Stimulated activated CD8-positive, alpha-beta memory T cell treated with anti-CD3 and anti-CD28 coated beads, Interleukin-7, amount 100 ng/mL, for 48 hours (primary cell): ENCODE measurements around the gene NDUFB3.
"Not testable (repeated sequence)": the region's sequence is repeated elsewhere in the genome, so short reads cannot be mapped to it uniquely, and the experiment has no call there.

Source experiments
- DNase-seq, 2 donors: peaks; one replicate each; pipeline ENCODE4 v3.0.0-alpha.2; 2020; ENCODE audit warnings: low read depth in 1 of 2; ENCODE audit errors: extremely low read depth in 1 of 2

NDUFB3 gene

DNA sequence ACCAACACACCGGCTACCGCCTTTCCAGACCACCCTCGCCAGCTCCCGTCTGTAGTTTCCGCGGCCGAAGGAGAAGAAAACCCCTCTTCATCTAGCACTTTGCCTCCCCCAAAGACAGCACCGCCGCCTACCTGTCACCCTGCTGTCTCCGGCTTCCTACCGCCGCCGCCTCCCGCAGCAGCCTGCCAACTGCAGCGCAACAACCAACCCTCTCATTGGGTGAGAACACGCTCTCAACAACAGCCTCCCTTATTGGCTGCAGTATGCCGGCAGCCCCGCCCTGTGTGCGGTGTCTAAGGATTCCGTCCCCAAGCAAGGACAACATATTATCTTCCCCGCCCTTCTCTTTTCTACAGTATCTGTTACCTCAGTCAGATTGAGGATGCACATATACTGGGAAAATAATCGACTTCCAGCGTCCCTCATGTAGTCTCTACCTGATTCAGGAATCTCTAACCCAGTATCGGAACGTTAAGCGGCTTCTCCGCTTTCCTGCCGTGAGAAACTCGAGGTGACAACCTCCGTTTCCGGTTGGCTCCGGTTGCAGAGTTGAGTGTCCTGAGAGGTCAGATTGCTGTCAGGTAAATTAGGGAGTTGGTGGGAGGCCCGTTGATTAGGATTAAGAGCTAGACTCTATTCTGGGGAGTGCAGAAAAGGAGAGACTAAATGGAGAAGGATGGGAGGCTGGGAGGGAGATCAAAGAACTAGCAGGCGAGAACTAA is at the start of gene NDUFB3, which contains the start of gene HYCC2:
NDUFB3 (plus strand) TSS at position 523 of the 722 bp plus-strand sequence. CDS start 6,882 bp downstream, outside the sequence.
HYCC2 (minus strand) TSS at position 193 of the 722 bp plus-strand sequence. CDS start 47,662 bp downstream, outside the sequence.
- DNase-seq: peak; percentile 72 to 89

DNA sequence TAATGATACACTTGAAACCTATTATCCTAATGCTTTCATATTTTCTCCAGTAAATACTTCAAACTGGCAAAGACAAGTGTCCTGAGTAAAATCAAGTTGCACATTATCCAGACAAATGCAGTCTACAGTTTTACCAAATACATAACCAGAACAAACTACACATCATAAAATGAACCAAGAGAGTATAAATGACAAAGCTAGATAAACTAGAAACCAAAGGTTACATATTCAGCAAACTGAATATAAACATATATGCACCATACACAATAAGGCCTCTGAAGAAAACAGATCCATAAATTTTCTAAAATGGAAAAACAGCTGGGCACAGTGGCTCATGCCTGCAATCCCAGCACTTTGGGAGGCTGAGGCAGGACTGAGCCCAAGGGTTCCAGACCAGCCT is 47.3 kb upstream of the NDUFB3 start:
- no peak for DNase-seq

DNA sequence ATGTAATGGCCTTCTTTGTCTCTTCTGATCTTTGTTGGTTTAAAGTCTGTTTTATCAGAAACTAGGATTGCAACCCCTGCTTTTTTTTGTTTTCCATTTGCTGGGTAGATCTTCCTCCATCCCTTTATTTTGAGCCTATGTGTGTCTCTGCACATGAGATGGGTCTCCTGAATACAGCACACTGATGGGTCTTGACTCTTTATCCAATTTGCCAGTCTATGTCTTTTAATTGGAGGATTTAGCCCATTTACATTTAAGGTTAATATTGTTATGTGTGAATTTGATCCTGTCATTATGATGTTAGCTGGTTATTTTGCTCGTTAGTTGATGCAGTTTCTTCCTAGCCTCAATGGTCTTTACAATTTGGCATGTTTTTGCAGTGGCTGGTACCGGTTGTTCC is 37.4 kb upstream of the NDUFB3 start:
- DNase-seq: not testable (repeated sequence)

DNA sequence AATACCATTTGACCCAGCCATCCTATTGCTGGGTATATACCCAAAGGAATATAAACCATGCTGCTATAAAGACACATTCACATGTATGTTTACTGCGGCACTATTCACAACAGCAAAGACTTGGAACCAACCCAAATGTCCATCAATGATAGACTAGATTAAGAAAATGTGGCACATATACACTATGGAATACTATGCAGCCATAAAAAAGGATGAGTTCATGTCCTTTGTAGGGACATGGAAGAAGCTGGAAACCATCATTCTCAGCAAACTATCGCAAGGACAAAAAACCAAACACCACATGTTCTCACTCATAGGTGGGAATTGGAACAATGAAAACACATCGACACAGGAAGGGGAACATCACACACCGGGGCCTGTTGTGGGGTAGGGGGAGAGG is 33.4 kb upstream of the NDUFB3 start:
- DNase-seq: not testable (repeated sequence)

DNA sequence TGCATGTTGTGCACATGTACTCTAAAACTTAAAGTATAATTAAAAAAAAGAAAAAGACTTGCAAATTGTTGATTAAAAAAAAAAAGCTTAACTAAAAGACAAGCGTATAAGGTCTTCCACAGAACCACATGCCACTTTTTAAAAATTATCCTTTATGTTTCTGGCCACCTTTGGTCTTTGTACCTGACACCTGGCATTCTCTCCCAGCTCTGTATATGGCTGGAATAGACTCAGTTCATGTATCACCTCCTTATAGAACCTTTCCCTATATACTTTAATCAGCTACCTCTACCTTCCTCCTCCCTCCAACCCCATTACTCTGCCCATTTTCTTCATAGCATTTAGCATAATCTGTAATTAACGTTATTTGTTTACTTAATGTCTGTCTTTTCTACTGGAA is 32.9 kb upstream of the NDUFB3 start:
- DNase-seq: no peak

DNA sequence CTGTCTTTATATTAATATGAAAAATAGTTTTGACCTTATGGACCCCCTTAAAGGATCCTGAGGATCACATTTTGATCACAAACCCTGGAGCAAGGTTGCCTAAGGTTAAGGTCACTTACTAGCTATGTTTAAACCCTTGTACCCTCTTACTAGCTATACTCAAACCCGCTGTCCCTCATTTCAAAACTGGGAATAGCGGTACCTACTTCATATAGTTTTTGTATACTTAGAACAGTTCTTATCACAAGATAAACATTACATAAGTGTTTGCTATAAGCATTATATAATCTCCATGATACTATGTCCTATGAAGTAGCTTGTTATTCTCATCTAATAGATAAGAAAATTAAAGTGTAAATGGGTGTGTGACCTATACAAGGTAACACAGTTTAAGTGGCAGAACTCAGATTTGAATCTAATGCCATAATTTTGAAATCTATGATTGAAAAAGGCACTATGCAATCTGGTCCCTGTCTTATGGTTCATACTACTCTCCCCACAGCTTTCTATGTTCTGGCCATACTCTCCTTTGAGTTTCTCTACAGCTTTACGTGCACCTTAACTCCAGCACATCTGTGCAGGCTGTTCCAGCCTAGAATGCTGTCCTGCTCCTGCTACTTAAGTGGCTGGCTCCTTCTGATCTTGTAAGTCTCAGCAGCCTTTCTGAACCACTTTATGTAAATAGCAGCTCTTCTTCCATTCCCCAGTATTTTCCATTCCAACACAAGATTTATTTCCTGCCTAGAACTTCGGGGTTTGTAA is 30.8 kb upstream of the NDUFB3 start:
- no peak for DNase-seq

DNA sequence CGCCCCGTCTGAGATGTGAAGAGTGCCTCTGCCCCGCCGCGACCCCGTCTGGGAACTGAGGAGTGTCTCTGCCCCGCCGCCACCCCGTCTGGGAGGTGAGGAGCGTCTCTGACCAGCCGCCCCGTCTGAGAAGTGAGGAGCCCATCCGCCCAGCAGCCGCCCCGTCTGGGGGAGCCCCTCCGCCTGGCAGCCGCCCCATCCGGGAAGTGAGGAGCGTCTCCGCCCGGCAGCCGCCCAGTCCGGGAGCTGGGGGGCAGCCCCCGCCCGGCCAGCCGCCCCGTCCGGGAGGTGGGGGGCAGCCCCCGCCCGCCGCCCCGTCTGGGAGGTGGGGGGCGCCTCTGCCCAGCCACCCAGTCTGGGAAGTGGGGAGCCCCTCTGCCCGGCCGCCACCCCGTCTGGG is 29.4 kb upstream of the NDUFB3 start:
- not testable (repeated sequence) for DNase-seq

DNA sequence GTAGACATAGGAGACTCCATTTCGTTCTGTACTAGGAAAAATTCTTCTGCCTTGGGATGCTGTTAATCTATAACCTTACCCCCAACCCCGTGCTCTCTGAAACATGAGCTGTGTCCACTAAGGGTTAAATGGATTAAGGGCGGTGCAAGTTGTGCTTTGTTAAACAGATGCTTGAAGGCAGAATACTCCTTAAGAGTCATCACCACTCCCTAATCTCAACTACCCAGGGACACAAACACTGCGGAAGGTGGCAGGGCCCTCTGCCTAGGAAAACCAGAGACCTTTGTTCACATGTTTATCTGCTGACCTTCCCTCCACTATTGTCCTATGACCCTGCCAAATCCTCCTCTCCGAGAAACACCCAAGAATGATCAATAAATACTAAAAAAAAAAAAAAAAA is 28.8 kb upstream of the NDUFB3 start:
- DNase-seq: not testable (repeated sequence)

DNA sequence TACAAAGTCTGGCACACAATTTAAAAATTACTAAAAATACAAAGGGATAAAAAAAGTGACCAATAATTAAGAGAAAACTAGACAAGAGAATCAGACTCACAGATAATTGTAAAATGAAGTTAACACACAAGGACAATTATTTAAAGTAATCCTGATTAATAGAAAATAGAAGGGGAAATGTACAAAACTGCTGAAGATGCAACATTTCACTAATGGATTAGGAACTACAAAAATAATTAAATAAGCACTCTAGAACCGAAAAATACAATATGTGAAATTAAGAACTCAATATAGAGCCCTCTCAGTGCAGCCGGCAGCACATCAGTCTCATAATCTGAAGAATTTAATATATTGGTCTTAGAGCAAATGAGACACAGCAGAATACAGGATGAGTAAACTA is 24.9 kb upstream of the NDUFB3 start:
- DNase-seq: no peak

DNA sequence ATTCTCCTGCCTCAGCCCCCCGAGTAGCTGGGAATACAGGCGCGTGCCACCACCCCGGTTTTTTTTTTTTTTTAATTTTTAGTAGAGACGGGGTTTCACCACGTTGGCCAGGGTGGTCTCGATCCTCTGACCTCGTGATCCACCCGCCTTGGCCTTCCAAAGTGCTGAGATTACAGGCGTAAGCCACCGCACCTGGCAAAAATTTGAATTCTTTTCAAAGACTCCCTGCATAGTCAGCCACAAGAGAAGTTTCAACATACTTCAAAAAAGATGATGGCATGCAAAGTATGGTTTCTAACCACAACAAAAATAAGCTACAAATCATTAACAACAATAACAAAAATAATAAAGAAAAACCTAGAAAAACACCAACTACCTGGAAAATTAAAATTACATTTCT is 22.3 kb upstream of the NDUFB3 start:
- no peak for DNase-seq

DNA sequence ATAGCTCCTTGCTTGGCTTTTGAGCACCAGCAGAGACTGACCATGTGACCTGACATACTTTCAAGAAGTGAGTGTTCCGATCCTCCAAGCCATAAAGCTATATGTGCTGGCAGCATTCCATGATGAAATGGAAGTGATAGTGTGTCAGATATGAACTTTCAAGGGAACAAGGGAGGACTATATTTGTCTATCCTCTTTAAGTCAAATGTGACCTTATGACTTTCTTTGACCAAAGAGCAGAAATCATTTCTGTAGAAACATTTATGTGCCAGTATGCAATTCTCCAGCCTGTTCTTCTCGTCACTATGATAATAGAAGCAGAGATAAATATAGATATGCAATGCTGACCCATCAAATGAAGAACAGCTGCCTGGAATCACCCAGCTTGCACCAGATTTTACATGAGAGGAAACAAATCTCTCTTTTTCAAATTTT is 14.7 kb upstream of the NDUFB3 start:
- DNase-seq: no peak

DNA sequence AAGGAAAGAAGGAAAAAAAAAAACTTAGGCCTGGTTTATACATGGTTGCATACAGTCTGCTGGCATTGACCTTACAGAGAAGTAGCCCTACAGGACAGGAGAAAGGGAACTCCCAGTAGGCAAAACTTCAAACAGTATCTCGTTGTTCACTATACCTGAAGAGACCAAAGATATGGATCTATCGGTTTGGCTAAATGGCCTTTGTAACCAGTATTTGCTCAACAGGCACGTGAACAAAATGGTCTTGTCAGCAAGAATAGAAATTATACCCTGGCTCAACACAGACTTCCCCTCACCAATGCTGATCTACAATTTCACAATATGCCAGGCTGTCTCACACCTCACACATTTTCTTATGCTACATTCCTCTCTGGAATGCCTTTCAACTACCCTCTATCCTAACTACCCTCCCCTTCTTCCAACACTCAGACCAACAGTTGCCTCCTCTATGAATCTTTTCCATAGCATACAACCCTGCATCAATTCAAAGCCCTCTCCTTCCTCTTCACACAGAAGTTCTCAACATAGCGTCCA is 14.0 kb upstream of the NDUFB3 start:
- DNase-seq: no peak

DNA sequence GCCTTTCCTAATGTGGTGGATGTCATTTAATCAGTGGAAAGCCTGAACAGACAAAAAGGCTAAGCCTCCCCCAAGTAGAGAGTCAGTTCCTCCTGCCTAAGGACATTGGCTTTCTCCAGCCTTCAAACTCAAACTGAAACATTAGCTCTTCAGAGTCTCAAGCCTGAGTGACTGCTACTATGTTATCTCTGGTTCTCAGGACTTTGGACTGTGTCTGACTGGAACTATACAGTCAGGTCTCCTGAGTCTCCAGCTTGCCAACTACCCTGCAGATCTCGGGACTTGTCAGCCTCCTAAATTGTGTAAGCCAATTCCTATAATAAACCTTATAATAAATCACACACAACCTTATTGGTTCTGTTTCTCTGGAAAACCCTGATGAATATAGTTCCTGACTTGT is 12.9 kb upstream of the NDUFB3 start:
- DNase-seq: no peak

DNA sequence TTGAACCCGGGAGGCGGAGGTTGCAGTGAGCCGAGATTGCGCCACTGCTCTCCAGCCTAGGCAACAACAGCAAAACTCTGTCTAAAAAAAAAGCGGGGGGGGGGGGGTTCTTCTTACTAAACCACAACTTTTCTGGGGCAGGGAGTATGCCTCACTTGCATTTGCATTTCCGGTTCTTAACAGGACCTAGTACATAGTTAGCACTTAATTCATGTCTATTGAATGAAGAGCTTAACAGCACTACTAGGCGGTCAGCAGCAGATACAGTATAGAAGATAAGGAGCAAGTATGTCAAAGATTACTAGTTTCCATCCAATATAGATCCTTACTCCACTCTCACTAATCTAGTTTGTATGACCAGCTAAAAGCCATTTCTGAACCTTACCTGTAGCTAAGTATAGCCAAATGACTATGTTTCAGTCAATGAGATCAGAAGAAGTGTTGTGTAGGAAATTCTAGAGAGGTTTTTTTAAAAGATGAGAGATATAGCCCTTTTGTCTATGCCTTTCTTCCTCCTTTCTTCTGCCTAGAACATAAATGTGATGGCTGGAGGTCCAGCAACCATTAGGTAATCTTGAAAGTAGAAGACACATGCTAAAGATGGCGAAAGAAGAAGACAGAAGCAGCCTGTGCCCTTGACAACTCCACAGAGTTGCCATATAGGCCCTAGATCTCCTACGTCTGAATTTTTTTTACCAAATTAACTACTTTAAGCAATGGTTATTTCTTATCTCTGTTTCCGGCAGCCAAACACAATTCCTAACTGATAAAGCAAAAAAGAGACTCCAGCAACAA is 11.6 kb upstream of the NDUFB3 start:
- DNase-seq: no peak

DNA sequence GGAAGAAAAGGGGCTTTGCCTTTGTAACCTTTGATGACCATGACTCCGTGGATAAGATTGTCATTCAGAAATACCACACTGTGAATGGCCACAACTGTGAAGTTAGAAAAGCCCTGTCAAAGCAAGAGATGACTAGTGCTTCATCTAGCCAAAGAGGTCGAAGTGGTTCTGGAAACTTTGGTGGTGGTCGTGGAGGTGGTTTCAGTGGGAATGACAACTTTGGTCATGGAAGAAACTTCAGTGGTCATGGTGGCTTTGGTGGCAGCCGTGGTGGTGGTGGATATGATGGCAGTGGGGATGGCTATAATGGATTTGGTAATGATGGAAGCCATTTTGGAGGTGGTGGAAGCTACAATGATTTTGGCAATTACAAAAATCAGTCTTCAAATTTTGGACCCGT is 8.3 kb upstream of the NDUFB3 start:
- peak; percentile 45 to 49 for DNase-seq

DNA sequence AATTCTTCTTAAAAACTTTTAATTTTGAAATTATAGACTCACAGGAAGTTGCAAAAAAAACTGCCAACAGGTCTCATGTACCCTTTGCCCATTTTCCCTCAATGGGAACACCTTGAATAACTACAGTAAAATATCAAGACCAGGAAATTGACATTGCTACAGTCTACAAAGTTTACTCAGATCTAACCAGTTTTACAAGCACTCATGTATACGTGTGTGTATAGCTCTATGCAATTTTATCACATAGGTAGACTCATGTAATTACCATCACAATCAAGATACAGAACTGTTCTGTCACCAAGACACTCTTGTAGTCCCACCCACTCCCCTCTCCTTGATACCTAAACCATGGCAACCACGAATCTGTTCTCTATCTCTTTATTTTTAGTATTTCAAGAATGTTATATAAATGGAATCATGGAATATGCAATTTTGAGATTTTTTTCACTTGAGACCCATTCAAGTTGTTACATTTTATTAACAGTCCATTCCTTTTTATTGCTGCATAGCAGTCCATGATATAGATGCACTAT is 6.9 kb upstream of the NDUFB3 start:
- DNase-seq: no peak

DNA sequence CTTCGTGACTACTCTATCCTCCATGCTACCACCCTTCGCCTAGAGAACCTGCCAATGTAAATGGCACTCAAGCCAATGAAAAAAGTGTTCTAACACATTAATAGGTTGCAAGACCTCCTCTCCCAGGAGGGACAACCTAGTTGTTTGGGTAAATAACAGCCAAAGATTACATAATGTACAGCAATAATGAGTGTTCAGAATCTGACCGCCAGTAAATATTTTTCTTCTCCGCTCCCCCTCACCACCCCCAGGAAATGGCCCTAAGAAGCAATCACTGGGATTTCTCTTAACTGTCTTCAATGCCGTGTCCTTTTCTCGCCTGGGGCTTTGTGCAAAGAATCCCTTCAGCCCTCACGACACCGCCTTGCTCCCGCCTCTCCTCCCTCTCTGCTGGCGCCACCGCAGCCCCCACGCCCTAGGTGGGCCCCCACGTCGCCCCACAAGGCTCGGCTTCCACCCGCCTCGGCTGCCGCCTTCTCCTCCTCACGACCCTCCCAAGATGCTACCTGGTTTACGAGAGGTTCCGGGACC is 788 bp upstream of the NDUFB3 start:
- DNase-seq: no peak

DNA sequence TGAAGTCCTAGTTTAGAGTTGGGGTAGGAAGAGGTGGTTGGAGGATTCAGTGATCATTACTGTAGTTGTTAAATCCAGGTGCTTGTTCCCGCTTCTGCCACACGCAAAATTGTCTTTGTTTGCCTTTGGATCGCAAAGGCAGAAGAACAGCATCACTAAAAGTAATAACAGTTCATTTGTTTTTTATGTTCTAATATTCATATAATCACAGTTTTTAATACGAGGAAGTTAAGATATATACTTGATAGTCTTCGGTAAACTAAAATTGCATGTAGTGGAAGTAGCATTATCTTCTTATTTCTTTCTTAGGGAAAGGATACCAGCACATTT is 365 bp downstream of the NDUFB3 start:
- DNase-seq: no peak

DNA sequence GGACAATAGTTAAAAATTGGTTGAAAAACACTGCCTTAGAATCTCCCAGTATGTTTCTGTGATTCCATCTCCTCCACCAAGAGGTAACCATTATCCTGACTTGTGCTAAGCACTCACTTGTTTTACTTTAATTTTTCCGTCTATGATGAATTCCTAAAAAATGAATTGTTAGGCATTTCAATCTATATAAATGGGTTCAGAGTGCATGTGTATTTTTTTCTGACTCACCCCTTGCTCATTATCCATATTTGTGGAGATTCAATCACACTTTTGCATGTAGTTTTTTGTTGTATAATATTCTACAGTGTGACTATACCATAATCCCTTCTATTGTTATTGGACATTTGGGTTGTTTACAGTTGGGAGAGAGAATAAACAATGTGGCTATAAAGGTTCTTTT is 1.3 kb downstream of the NDUFB3 start:
- no peak for DNase-seq

DNA sequence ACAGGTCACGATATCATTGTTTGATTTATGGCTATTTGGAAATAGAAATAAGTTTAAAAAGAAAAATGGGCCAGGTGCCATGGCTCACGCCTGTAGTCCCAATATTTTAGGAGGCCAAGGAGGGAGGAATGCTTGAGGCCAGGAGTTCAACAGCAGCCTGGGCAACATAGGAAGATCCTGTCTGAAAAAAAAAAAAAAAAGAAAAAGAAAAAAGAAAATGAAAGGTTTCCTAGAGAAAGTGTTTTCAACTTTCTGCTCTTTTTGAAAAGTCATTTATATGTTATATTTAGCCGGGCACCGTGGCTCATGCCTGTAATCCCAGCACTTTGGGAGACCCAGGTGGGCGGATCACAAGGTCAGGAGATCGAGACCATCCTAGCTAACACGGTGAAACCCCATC is 3.2 kb downstream of the NDUFB3 start:
- no peak for DNase-seq

DNA sequence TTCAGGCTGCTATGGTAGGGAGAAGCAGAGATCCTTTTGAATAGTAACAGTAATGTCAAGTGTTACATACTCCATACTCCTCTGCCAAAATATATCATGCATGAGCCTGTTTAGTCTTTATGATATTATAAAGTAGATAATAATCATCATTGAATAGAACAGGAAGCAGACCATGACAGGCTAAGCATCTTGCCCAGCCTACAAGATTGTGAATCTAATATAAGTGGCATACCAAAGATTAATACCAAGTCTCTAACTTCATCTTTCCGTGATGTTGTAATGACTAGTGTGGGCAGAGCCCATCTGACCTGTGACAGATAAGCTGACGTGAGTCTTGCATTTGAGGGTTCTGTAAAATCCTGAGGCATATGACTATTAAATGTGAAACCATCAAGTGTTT is 13.1 kb downstream of the NDUFB3 start:
- no peak for DNase-seq
